Left lobe of liver (tissue), 2 donors: ENCODE measurements around the gene TEX14. TPM values are rescaled to one million over a fixed set of nuclear protein-coding genes. Genes with fewer than 3 reads are reported as not detected.

Experiments
- ATAC-seq: fragments of 200-7000 bp; cut with Tn5 transposase; one replicate; pipeline ENCODE4 v1.9.1; 2020; ENCODE audit warnings: mild to moderate bottlenecking, moderate library complexity
- DNase-seq: peaks from one replicate; pipeline ENCODE4 v3.0.0-alpha.2; 2020; ENCODE audit warnings: low spot score
- total RNA-seq: library from RNA; stranded (reverse); gene quantifications from one replicate; pipeline ENCODE4 v1.2.1, GENCODE V29; 2021
- donor health status: DM: no; HTN: no; CAD: no; lungs with moderate emphysema.
- donor health status: DM: no; HTN: yes; CAD: no.

Gene TEX14, protein sequence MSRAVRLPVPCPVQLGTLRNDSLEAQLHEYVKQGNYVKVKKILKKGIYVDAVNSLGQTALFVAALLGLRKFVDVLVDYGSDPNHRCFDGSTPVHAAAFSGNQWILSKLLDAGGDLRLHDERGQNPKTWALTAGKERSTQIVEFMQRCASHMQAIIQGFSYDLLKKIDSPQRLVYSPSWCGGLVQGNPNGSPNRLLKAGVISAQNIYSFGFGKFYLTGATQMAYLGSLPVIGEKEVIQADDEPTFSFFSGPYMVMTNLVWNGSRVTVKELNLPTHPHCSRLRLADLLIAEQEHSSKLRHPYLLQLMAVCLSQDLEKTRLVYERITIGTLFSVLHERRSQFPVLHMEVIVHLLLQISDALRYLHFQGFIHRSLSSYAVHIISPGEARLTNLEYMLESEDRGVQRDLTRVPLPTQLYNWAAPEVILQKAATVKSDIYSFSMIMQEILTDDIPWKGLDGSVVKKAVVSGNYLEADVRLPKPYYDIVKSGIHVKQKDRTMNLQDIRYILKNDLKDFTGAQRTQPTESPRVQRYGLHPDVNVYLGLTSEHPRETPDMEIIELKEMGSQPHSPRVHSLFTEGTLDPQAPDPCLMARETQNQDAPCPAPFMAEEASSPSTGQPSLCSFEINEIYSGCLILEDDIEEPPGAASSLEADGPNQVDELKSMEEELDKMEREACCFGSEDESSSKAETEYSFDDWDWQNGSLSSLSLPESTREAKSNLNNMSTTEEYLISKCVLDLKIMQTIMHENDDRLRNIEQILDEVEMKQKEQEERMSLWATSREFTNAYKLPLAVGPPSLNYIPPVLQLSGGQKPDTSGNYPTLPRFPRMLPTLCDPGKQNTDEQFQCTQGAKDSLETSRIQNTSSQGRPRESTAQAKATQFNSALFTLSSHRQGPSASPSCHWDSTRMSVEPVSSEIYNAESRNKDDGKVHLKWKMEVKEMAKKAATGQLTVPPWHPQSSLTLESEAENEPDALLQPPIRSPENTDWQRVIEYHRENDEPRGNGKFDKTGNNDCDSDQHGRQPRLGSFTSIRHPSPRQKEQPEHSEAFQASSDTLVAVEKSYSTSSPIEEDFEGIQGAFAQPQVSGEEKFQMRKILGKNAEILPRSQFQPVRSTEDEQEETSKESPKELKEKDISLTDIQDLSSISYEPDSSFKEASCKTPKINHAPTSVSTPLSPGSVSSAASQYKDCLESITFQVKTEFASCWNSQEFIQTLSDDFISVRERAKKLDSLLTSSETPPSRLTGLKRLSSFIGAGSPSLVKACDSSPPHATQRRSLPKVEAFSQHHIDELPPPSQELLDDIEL (N-terminal part only)
- total RNA-seq: 0.05 TPM

DNA sequence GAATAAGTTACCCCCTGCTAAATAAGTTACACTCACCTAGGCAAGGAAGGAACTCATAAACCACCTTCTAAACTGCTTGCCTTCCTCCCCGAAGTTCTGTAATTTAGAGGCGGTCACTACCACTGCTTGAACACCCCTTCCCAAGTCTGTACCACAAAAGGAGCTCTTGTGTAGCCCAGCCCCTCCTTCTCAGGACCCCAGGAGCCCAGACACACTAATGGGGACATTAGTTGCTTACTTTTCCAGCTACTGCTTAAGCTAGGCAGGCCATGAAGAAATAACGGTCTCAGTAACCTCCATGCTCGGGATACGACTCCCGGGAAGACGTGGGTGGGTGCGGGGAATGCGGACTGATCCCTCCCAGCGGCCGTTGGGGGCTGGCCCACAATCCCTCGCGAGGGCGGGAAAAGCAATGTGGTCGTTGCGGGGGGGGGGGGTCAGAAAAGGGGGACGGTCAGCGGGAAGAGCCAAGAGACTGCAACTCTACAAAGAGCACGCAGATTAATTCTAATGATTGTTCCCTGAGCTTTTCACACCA, at the start of gene TEX14:
TEX14 (minus strand) TSS at position 345 of the 538 bp plus-strand sequence. CDS start 40,044 bp downstream, outside the sequence.
- ATAC-seq (no peak), DNase-seq (no peak)

DNA sequence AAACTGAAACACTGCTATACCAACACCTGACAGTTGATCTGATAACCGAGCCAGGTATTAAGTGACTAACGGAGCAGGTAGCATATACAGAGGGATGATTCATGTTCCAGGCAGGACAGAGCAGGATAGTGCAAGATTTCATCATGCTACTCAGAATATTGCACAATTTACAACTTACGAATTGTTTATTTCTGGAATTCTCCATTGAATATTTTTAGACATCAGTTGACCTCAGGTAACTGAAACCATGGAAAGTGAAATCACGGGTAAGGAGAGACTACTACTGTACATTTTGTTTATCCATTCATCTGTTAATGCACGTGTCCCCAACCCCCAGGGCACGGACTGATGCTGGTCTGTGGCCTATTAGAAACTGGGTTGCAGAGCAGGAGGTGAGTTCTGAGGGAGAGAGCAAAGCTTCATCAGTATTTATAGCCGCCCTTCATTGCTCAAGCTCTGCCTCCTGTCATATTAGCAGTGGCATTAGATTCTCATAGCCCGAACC, 49.3 kb upstream of the TEX14 start:
- ATAC-seq (peak; percentile 83), DNase-seq (no peak)

DNA sequence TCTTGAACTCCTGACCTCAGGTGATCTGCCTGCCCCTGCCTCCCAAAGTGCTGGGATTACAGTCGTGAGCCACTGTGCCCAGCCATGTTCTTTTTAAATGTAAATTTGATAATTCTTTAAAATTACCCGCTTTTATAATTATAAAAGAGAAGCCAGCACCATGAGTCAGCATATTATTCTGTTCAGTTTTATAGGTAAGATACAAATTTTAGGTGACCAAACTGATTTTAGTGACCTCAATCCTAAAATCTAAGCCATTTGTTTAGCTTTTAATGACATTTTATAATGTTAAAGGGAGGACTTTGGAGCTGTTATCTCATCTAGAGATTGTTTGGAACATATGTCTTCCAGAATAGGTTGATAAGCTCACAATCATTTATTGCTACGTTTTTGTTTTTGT, 43.0 kb upstream of the TEX14 start:
- no peak for DNase-seq
- ATAC-seq: no peak

DNA sequence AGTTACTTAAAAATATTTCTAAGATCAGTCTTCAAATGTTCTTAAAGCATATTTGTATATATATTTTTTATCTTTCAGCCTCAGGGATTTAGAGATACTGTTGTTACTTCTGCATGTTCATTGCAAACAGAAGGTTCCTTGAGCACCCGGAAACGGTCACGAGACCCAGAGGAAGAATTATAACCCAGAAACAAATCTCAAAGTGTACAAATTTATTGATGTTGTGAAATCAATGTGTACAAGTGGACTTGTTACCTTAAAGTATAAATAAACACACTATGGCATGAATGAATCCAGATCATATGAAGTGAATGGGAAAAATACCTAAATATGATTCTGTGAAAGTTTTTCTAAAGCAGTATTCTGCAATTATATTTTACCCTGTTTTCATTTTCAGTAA, 42.2 kb upstream of the TEX14 start:
- DNase-seq (no peak), ATAC-seq (no peak)

DNA sequence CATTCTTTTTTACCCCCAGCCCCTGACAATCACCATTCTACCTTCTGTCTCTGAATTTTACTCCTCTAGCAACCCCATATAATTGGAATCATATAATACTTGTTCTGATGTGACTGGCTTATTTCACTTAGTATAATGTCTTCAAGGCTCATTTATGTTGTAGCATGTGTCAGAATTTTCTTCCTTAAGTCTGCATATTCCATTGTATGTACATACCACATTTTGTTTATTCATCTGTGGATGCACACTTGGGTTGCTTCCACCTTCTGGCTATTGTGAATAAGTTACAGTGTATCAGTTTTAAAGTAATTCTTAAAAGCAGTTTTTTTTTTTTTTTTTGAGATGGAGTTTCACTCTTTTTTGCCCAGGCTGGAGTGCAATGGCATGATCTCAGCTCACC, 39.1 kb upstream of the TEX14 start:
- ATAC-seq (no peak), DNase-seq (no peak)

DNA sequence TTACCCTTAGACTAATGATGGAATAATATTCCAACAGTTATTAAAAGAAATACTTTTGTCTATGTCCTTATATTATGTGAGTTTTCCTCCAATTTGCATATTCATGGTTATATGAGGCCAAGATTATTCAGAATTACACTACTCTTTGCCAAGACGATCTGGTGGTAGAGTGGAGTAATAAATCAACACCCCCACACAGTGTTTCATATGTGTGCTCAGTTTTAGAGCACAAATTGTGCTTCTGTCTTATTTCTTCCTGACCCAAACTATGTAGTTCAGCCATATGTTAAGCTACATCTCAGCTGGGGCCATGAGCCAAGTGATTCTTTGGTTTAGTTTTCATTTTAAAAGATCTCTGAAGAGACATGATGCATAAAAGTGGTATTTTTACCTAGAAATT, 37.0 kb upstream of the TEX14 start:
- ATAC-seq (no peak), DNase-seq (no peak)

DNA sequence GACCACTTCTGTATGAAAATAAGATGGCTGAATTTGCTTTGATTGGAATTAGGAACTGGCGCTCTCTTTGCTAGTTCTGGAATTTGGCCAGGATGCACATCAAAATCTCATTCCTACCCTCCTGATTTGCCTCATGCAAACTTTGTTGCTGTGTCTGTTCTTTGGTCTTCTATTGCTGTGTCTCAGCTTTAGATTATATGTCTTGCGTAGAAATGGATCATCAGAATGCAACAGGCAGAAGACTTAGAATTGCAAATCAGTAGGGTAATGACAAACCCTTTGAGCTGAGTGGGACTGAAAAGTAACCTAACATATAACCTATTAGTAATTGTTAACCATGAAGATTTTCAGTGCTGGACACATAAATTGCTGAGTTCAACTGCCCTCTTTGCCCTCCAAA, 30.9 kb upstream of the TEX14 start:
- no peak for ATAC-seq

DNA sequence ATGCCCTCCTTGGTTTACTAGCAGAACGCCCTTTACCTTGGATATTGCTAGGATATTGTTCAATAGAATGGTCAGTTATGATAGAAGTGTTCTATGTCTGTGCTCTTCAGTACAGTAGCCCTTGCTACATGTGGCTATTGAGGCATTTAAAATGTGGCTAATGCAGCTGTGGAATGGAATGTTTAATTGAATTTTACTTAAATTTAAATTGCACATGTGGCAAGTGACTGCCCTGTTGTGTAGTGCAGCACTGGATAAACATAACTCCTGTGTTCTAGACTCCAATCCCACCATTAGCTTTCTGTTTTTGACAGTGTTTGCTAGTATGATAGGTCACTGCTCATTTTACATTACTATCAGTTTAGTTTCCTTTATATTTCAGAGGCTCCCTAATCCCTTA, 30.4 kb upstream of the TEX14 start:
- DNase-seq (no peak), ATAC-seq (no peak)

More for the DNA sequence above, 30.9 kb upstream of the TEX14 start:
- no peak for DNase-seq

DNA sequence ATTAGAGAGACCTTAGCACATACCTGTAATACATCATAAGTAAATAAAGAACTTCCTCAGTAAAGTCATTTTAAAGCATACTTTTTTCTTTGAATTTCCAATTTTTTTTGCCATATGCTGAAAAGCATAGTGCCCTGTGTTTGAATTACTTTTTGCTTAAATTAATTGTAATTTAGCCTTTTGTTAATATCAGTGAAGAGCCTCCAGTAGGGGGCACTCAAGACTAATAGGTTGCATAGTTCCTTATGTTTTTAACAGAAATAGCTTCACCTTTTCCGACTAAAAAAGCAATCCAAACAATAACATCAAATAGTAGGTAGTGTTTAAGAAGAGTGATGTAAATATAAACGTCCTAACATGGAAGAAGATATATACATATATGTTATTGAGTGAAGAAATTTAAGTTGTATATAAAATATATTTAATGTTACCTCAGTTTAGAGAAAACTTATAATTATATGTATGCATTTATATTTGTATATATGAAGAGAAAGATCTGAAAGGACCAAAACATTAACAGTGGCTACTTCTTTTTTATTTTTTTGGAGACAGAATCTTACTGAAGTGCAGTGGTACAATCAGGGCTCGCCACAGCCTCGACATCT, 19.2 kb upstream of the TEX14 start:
- no peak for DNase-seq
- ATAC-seq: peak; percentile 78

DNA sequence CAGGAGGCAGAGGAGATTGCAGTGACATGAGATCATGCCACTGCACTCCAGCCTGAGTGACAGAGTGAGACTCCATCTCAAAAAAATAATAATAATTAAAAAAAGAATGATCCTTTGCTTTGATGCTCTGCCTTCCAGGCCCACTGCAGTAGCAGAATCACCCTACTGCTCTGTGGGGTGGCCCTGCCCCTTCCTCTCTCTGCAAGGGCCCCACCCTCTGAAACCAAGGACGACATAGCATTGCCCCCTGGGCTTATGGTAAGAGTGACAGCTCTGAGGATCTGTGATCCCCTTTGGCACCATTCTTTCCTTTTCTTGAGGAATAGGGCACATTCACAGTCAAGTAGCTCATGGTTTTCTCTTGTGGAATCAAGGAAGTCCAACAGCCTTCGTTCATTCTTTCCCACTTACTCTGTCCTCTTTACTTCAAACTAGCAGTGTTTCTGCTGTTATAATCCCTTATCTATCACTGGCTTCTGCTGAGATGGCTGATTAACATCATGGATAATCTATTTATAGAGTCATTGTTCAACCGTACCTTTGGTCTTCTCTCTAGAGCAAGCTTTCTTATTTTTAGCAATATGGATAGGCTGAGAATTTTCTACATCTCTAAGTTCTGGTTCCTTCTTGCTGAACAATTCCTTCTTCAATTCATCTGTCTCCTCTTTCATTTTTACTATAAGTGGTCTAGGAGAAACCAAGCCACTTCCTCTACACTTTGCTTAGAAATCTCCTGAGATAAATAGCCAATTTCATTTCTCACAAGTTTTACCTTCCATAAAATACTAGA, 14.7 kb upstream of the TEX14 start:
- DNase-seq (no peak), ATAC-seq (no peak)

DNA sequence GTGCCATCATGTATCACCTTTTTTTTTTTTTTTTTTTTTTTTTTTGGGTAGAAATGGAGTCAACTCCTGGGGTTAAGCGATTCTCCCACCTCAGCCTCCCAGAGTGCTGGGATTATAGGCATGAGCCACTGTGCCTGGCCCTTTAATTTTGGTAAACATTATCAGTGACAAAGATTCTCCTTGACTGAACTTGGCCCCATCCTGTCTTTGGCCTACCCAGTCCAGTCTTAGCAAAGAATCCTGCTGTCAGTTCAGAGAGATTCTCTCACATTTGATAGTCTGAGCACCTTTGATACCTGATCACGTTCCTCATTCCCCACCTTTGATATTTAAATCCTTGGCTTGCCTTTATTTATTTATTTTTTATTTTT, 12.1 kb upstream of the TEX14 start:
- ATAC-seq: peak; percentile 64

DNA sequence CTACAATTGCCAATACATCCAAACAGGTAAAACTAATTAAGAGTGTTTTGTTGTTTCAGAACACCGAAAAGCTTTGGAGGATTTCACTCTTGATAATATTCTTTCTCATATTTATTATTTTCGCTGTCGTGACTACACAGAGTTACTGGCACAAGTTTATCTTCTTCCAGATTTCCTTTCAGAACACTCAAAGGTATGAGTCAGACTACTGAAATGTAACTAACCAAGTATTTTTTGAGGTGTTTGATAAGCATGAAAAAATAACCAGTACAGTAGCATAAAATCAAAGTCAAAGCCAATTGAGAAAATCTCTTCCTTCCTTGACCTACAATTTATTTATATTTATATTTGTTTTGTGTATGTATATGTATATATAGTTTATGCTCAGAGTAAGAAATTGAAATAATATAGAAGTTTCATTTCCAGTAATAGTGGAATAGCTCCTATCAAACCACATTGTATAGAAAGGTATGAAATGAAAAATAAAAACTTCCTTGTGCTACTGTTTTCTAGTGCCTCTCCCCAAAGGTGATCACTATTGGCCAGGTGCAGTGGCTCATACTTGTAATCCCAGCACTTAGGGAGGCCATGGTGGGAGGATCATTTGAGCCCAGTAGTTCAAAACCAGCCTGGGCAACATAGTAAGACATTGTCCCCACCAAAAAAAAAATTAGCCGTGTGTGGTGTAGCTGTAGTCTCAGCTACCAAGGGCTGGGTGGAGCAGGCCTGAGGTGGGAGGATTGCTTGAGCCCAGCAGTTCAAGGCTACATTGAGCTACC, 11.5 kb upstream of the TEX14 start:
- ATAC-seq (no peak), DNase-seq (no peak)

More for the DNA sequence above, 12.1 kb upstream of the TEX14 start:
- DNase-seq: no peak

DNA sequence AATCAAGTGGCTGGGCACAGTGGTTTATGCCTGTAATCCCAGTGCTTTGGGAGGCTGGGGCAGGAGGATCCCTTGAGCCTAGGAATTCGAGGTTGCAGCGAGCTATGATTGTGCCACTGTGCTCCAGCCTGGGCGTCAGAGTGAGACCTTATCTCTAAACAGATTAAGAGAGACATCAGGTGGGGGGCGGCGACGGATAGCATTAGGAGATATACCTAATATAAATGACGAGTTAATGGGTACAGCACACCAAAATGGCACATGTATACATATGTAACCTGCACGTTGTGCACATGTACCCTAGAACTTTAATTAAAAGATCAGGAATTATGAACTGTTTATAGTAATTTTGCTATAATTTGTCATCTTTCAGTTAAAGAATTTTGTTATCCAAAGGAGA, 10.9 kb upstream of the TEX14 start:
- ATAC-seq (no peak), DNase-seq (no peak)

DNA sequence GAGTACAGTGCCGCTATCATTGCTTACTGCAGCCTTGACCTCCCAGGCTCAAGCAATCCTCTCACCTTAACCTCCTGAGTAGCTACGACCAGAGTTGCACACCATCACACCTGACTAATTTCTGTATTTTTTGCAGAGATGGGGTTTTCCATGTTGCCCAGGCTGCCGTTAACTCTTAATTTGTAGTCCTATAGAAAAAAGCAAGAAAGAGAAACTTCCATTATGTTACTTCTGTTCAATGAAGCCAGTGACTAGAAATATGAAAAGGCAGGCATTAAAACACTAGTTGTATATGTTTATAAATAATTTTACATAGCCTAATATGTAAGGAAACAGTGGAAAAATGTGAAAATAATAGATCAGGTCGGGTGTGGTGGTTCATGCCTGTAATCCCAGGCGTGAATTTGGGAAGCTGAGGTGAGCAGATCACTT, 10.2 kb upstream of the TEX14 start:
- ATAC-seq: no peak
- DNase-seq: no peak

DNA sequence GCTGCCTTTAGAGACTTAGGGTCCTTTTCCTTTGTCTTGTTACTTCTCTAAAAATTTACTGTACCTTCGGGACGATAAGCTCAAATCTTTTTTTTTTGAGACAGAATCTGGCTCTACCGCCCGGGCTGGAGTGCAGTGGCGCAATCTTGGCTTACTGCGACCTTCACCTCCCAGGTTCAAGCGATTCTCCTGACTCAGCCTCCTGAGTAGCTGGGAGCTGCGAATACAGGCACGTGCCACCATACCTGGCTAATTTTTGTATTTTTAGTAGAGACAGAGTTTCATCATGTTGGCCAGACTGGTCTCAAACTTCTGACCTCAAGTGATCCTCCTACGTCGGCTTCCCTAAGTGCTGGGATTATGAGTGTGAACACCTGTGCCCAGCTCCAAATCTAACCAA, 7.9 kb upstream of the TEX14 start:
- DNase-seq (no peak), ATAC-seq (no peak)

DNA sequence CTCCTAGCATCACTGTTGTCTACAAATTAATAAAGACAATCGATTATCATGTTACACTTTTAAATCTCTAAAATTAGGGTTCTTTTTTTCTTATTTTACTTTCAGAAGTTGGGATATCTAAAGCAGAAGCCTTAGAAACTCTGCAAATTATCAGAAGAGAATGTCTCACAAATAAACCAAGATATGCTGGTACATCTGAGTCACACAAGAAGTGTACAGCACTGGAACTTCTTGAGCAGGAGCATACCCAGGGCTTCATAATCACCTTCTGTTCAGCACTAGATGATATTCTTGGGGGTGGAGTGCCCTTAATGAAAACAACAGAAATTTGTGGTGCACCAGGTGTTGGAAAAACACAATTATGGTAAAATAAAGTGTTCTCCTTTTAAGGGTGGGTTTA, 3.0 kb upstream of the TEX14 start:
- no peak for ATAC-seq

DNA sequence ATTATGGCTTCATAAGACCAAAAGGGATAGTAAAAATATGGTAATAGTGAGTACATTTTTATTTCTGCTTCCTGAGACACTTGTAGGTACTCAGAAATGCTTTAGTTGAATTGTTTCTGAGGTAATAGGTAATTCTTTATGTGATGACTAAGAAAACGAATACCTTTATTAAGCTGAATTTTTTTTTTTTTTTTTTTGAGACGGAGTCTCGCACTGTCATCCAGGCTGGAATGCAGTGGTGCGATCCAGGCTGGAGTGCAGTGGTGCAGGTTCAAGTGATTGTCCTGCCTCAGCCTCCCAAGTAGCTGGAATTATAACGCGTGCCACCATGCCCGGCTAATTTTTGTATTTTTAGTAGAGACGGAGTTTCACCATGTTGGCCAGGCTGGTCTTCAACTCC, 2.5 kb upstream of the TEX14 start:
- DNase-seq: no peak
- ATAC-seq: no peak

More for the DNA sequence above, 3.0 kb upstream of the TEX14 start:
- no peak for DNase-seq

DNA sequence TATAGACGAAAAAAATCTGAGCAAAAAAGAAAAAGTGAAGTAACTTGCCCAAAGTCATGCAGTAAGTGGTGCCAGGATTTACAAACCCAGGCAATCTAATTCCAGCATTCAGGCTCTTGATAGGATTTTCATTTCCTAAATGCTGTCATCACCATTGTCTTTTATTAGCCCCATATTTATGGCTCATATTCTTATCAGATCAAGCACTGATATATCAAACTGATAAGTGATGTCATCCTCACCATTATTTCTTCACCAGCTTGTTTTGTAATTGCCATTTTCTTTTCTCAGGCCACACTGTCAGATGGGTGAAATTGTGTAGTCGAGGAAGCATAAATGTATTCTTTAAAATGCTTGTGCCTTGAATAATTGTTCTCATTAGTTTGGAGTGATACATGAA, 1.9 kb upstream of the TEX14 start:
- ATAC-seq (no peak), DNase-seq (no peak)

DNA sequence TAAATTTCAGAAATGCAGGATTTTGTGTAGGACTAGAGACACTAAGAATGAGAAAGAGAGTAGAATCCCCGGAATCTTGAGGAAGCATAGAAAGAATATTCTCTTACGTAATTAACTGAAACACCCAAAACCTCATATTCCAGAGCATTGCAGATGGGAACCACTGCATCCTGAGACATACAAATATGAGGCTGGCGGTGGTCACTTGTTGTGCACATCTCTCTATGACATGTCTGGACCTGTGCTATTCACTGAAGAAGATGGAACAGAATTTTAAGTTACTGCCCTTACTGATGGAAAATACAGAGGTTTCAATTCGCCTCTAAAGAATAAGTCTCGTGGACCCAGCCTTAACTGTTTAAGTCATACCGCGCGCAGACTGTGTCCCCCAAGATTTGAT, 1.4 kb upstream of the TEX14 start:
- DNase-seq: no peak
- ATAC-seq: no peak
